ENCODE data around the gene BRAT1.
"Not testable (repeated sequence)": the region's sequence is repeated elsewhere in the genome, so short reads cannot be mapped to it uniquely, and the experiment has no call there.

BRAT1 gene

GRCh38 chr7:2583798-2584580 lies 28.7 kb upstream of the BRAT1 start:
- DNase-seq = no peak

- no peak for DNase-seq
Observed at GRCh38 chr7:2582006-2582735, 26.8 kb upstream of the BRAT1 start.

GRCh38 chr7:2580636-2581035 lies 25.3 kb upstream of the BRAT1 start:
- DNase-seq = no peak

- DNase-seq = no peak
Observed at GRCh38 chr7:2577914-2578680, 22.8 kb upstream of the BRAT1 start.

GRCh38 chr7:2576742-2577491 lies 21.6 kb upstream of the BRAT1 start:
- DNase-seq = no peak

- DNase-seq = peak; percentile 44
Observed at GRCh38 chr7:2575733-2576340, 20.5 kb upstream of the BRAT1 start.

- no peak for DNase-seq
Observed at GRCh38 chr7:2575046-2575732, 19.9 kb upstream of the BRAT1 start.

GRCh38 chr7:2573761-2574160 lies 18.4 kb upstream of the BRAT1 start:
- no peak for DNase-seq

- no peak for DNase-seq
Observed at GRCh38 chr7:2572101-2572842, 16.9 kb upstream of the BRAT1 start.

- DNase-seq = no peak
Observed at GRCh38 chr7:2571409-2571808, 16.1 kb upstream of the BRAT1 start.

- DNase-seq = no peak
Observed at GRCh38 chr7:2570021-2570420, 14.7 kb upstream of the BRAT1 start.

- DNase-seq = no peak
Observed at GRCh38 chr7:2569421-2569820, 14.1 kb upstream of the BRAT1 start.

- no peak for DNase-seq
Observed at GRCh38 chr7:2568521-2569223, 13.3 kb upstream of the BRAT1 start.

- peak; percentile 39 for DNase-seq
Observed at GRCh38 chr7:2567679-2568278, 12.5 kb upstream of the BRAT1 start.

- no peak for DNase-seq
Observed at GRCh38 chr7:2566890-2567678, 11.8 kb upstream of the BRAT1 start.

- no peak for DNase-seq
Observed at GRCh38 chr7:2566348-2566889, 11.1 kb upstream of the BRAT1 start.

- DNase-seq = no peak
Observed at GRCh38 chr7:2564970-2565540, 9.7 kb upstream of the BRAT1 start.

GRCh38 chr7:2563955-2564354 lies 8.6 kb upstream of the BRAT1 start:
- DNase-seq = not testable (repeated sequence)

Data from fibroblast of skin of abdomen (primary cell).